Liver (tissue), 3 donors: Measurements from ENCODE around the gene GJB5.
A peak's percentile ranks its signal among the peaks of the same experiment; 100 is the strongest.

Source experiments
- CTCF ChIP-seq: fragments of 150-350 bp; IDR thresholded peaks from 2 replicates; pipeline ENCODE4 v1.5.1; 2017; ENCODE audit warnings: improper control_type of control experiment, low read depth, low read length; ENCODE audit not compliant: missing input control
- EGR1 ChIP-seq, 2 donors: IDR thresholded peaks; 2 replicates each; pipeline ENCODE4 v1.6.1; 2016 to 2018; ENCODE audit warnings: antibody characterized with exemption in 2 of 2, low read depth in 2 of 2
- FOXA2 ChIP-seq: IDR thresholded peaks from 2 replicates; pipeline ENCODE4 v1.6.1; 2016; ENCODE audit warnings: antibody characterized with exemption
- GABPA ChIP-seq, 2 donors: IDR thresholded peaks in 1 of 2; conservative IDR thresholded peaks in 1 of 2; 2 replicates each; pipeline ENCODE4 v1.6.1; 2016; ENCODE audit warnings: antibody characterized with exemption in 2 of 2, mild to moderate bottlenecking in 1 of 2, moderate library complexity in 1 of 2
- RAD21 ChIP-seq, 2 donors: IDR thresholded peaks; 2 replicates each; pipeline ENCODE4 v1.6.1; 2016; ENCODE audit warnings: antibody characterized with exemption in 2 of 2, mild to moderate bottlenecking in 2 of 2
- SP1 ChIP-seq: IDR thresholded peaks from 2 replicates; pipeline ENCODE4 v1.6.1; 2018; ENCODE audit warnings: antibody characterized with exemption, mild to moderate bottlenecking
- TAF1 ChIP-seq: conservative IDR thresholded peaks from 2 replicates; pipeline ENCODE4 v1.6.1; 2016; ENCODE audit warnings: antibody characterized with exemption, mild to moderate bottlenecking
- YY1 ChIP-seq: IDR thresholded peaks from 2 replicates; pipeline ENCODE4 v1.6.1; 2016; ENCODE audit warnings: antibody characterized with exemption, mild to moderate bottlenecking
- TF ChIP-seq, protein P1 (sequence below): IDR thresholded peaks from 2 replicates; pipeline ENCODE4 v1.6.1; 2016; ENCODE audit warnings: antibody characterized with exemption
- TF ChIP-seq, protein P2 (sequence below): IDR thresholded peaks from 2 replicates; pipeline ENCODE4 v1.6.1; 2016; ENCODE audit warnings: antibody characterized with exemption
- TF ChIP-seq, protein P3 (sequence below): IDR thresholded peaks from 2 replicates; pipeline ENCODE4 v1.6.1; 2016; ENCODE audit warnings: antibody characterized with exemption, mild to moderate bottlenecking
- donor health status: healthy.
- donor health status: healthy.

DNA sequence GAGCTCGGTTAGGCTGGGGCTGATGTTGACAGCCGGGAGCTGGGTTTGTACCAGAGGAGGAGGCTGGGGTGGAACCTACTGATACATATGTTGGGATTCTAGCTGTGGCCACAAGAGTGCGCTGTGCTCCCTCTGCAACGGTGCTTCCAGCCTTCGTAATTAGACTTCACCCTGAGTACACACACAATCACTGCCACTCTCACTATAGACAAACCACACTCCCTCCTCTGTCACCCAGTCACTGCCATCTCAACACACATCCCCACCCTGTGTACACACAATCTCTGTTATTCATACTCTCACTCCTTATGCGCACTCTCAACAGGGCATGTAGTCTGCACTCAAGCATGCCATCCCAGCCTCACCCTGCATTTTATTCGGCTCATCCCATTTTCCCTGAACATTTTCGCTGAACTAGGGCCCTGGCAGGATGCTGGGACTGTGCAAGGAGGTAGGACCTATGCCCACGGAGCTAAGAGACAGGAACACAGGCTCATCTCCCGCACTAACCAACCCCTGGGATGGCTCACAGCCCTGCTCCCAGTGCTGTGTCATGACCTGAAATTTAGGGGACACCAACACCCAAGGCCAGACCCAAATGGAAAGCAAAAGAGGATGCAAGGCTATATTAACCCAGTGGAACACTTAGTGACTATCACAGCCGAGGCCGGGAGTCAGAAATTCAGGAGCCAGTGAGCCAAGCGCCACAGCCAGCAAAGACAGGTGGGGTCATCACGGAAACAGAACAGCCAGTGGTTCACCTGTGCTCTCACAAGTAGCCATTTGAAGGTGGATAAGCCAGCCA lies 31.9 kb downstream of the GJB5 start:
- TF ChIP-seq GABPA (IDR thresholded peaks at IDR 0.05 in 1 of 2, conservative IDR thresholded peaks at IDR 0.05 in 1 of 2), result no peak
- TF ChIP-seq CTCF, result peak; percentile 92
- TF ChIP-seq RAD21 (IDR thresholded peaks at IDR 0.05), result peak; percentile 94 to 97
- no peak for TF ChIP-seq TAF1
- no peak for TF ChIP-seq EGR1 (IDR thresholded peaks at IDR 0.05; ENCODE audit: low read depth in 2 of 2)
- TF ChIP-seq YY1, result no peak
- TF ChIP-seq, protein P1, sequence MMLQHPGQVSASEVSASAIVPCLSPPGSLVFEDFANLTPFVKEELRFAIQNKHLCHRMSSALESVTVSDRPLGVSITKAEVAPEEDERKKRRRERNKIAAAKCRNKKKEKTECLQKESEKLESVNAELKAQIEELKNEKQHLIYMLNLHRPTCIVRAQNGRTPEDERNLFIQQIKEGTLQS, result no peak
- peak; percentile 83 for TF ChIP-seq FOXA2
- TF ChIP-seq, protein P2, sequence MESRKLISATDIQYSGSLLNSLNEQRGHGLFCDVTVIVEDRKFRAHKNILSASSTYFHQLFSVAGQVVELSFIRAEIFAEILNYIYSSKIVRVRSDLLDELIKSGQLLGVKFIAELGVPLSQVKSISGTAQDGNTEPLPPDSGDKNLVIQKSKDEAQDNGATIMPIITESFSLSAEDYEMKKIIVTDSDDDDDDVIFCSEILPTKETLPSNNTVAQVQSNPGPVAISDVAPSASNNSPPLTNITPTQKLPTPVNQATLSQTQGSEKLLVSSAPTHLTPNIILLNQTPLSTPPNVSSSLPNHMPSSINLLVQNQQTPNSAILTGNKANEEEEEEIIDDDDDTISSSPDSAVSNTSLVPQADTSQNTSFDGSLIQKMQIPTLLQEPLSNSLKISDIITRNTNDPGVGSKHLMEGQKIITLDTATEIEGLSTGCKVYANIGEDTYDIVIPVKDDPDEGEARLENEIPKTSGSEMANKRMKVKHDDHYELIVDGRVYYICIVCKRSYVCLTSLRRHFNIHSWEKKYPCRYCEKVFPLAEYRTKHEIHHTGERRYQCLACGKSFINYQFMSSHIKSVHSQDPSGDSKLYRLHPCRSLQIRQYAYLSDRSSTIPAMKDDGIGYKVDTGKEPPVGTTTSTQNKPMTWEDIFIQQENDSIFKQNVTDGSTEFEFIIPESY, result no peak
- TF ChIP-seq, protein P3, sequence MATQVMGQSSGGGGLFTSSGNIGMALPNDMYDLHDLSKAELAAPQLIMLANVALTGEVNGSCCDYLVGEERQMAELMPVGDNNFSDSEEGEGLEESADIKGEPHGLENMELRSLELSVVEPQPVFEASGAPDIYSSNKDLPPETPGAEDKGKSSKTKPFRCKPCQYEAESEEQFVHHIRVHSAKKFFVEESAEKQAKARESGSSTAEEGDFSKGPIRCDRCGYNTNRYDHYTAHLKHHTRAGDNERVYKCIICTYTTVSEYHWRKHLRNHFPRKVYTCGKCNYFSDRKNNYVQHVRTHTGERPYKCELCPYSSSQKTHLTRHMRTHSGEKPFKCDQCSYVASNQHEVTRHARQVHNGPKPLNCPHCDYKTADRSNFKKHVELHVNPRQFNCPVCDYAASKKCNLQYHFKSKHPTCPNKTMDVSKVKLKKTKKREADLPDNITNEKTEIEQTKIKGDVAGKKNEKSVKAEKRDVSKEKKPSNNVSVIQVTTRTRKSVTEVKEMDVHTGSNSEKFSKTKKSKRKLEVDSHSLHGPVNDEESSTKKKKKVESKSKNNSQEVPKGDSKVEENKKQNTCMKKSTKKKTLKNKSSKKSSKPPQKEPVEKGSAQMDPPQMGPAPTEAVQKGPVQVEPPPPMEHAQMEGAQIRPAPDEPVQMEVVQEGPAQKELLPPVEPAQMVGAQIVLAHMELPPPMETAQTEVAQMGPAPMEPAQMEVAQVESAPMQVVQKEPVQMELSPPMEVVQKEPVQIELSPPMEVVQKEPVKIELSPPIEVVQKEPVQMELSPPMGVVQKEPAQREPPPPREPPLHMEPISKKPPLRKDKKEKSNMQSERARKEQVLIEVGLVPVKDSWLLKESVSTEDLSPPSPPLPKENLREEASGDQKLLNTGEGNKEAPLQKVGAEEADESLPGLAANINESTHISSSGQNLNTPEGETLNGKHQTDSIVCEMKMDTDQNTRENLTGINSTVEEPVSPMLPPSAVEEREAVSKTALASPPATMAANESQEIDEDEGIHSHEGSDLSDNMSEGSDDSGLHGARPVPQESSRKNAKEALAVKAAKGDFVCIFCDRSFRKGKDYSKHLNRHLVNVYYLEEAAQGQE, result peak; percentile 30
- TF ChIP-seq SP1, result peak; percentile 74
